Heart left ventricle (tissue), 13 donors: Measurements from ENCODE around the gene DZIP1.

Experiments used
- CTCF ChIP-seq, 12 donors: fragments of 200-600 bp; sonication (generic) in 4 of 12; IDR thresholded peaks; one replicate each; pipeline versions ENCODE4 v1.5.0 to v1.8.0; 2018 to 2022; ENCODE audit warnings: antibody characterized with exemption in 12 of 12, mild to moderate bottlenecking in 5 of 12
- POLR2A ChIP-seq, 2 donors: fragments of 450-650 bp; IDR thresholded peaks; one replicate each; pipeline ENCODE4 v1.6.1; 2017; ENCODE audit warnings: antibody characterized with exemption in 2 of 2, mild to moderate bottlenecking in 2 of 2, moderate library complexity in 2 of 2
- donor health status: ischemic (EF 13 %, LVEDD 7.1; RV severe dilation, severe dysfunction).
- donor health status: DM: no; HTN: yes; CAD: no.
- donor health status: DM: no; HTN: no; CAD: no.
- donor health status: ischemic (EF 25% LVEDD 6.9; RV normal size, moderate dysfunction).
- donor health status: ischemic (EF 25% LVEDD 5.7; RV mildly dilated, moderate dysfunction).
- donor health status: ischemic (EF 35%, LVEDD 5.7; RV mildly dilated, moderate dysfunction).
- donor health status: nonischemic (EF 11% LVEDD 7.7; RV severe dilation, severe dysfunction).
- donor health status: DM: yes; HTN: yes; CAD: no.
- donor health status: PGD.
- donor health status: ischemic (EF 29% LVEDD 5.4; RV normal size, mild dysfunction).
- donor health status: nonischemic (EF 23%, LVEDD 6.1; RV moderate dilation, normal function).

- TF ChIP-seq CTCF (IDR thresholded peaks at IDR 0.05) (no peak), POLR2A (IDR thresholded peaks at IDR 0.05) (no peak)
These were observed 102.5 kb downstream of the DZIP1 start for GRCh38 chr13:95541911-95542474.
